Measurements from ENCODE around the gene OSBP. TPM values are rescaled to one million over a fixed set of nuclear protein-coding genes. Genes with fewer than 3 reads are reported as not detected.
"Not testable (repeated sequence)": the region's sequence is repeated elsewhere in the genome, so short reads cannot be mapped to it uniquely, and the experiment has no call there.

The OSBP gene
- total and polyA plus RNA-seq, 4 donors, result 16.5 to 92.5 (median 36.5) TPM

GRCh38 chr11:59544869-59545178 is 70.8 kb downstream of the OSBP start:
- no peaks in the 10 kb centered on the region for H3K27me3 ChIP-seq (ENCODE audit: control insufficient read depth in 4 of 4, insufficient read depth in 4 of 4, low read length in 3 of 4)
- 74% methylated on average over 3 of the region's 3 CpGs for WGBS
- H3K4me3 ChIP-seq (ENCODE audit: low read depth in 1 of 3, low read length in 3 of 3), result no peak overlapping the region
- no peaks in the 10 kb centered on the region for H3K9me3 ChIP-seq (ENCODE audit: control insufficient read depth in 4 of 4, low read length in 3 of 4)
- no peak overlapping the region for H3K9ac ChIP-seq (ENCODE audit: low read depth in 1 of 2, low read length in 2 of 2)
- H3K4me1 ChIP-seq (ENCODE audit: control insufficient read depth in 4 of 4, insufficient read depth in 4 of 4, low read length in 3 of 4), result peaks cover 0 to 3% (median under 1%) of the 10 kb centered on the region in 4 donors
- DNase-seq (ENCODE audit: low spot score), result no peak
- no peaks in the 10 kb centered on the region for H3K36me3 ChIP-seq (ENCODE audit: control insufficient read depth in 4 of 4, insufficient read depth in 3 of 4, low read depth in 1 of 4, low read length in 3 of 4)
- no peak overlapping the region for H3K27ac ChIP-seq (ENCODE audit: low read depth in 1 of 2, low read length in 2 of 2)
- no peak for TF ChIP-seq MAX (IDR thresholded peaks at IDR 0.05)
- TF ChIP-seq JUND (IDR thresholded peaks at IDR 0.05), result no peak
- TF ChIP-seq EGR1 (IDR thresholded peaks at IDR 0.05; ENCODE audit: low read depth in 2 of 2), result no peak
- TF ChIP-seq CTCF (IDR thresholded peaks at IDR 0.05; ENCODE audit: low read depth, low read length, missing input control), result no peak
- TF ChIP-seq GABPA (IDR thresholded peaks at IDR 0.05 in 1 of 2, conservative IDR thresholded peaks at IDR 0.05 in 1 of 2), result no peak
- TF ChIP-seq SP1 (IDR thresholded peaks at IDR 0.05), result no peak
- TF ChIP-seq HNF4A (conservative IDR thresholded peaks at IDR 0.05), result no peak
- no peak for TF ChIP-seq FOXA2 (IDR thresholded peaks at IDR 0.05)
- TF ChIP-seq REST (IDR thresholded peaks at IDR 0.05), result no peak
- TF ChIP-seq TAF1 (conservative IDR thresholded peaks at IDR 0.05), result no peak
- TF ChIP-seq RAD21 (IDR thresholded peaks at IDR 0.05), result no peak
- no peak for TF ChIP-seq FOXA1 (IDR thresholded peaks at IDR 0.05)
- TF ChIP-seq YY1 (IDR thresholded peaks at IDR 0.05), result no peak
- TF ChIP-seq ZBTB33 (IDR thresholded peaks at IDR 0.05), result no peak
- no peak for TF ChIP-seq HNF4G (IDR thresholded peaks at IDR 0.05)
- no peak for TF ChIP-seq NR2F2 (IDR thresholded peaks at IDR 0.05)
- no peak for TF ChIP-seq RXRA (IDR thresholded peaks at IDR 0.05)
- no peak for TF ChIP-seq ATF3 (IDR thresholded peaks at IDR 0.05)

- H3K9ac ChIP-seq (ENCODE audit: low read depth in 1 of 2, low read length in 2 of 2); H3K27ac ChIP-seq (ENCODE audit: low read depth in 1 of 2, low read length in 2 of 2); H3K36me3 ChIP-seq (ENCODE audit: control insufficient read depth in 4 of 4, insufficient read depth in 3 of 4, low read depth in 1 of 4, low read length in 3 of 4); H3K27me3 ChIP-seq (ENCODE audit: control insufficient read depth in 4 of 4, insufficient read depth in 4 of 4, low read length in 3 of 4); DNase-seq (ENCODE audit: low spot score); H3K4me1 ChIP-seq (ENCODE audit: control insufficient read depth in 4 of 4, insufficient read depth in 4 of 4, low read length in 3 of 4); H3K9me3 ChIP-seq (ENCODE audit: control insufficient read depth in 4 of 4, low read length in 3 of 4); H3K4me3 ChIP-seq (ENCODE audit: low read depth in 1 of 3, low read length in 3 of 3): not testable (repeated sequence)
- 83% methylated on average over 3 of the region's 3 CpGs for WGBS
Observed at GRCh38 chr11:59543713-59544112, 71.9 kb downstream of the OSBP start.
